ENCODE measurements around the gene PTPRN2. TPM values are rescaled to one million over a fixed set of nuclear protein-coding genes. Genes with fewer than 3 reads are reported as not detected.

Gene PTPRN2
- total and polyA plus RNA-seq, 2 experiments from 2014 or later = 0.28 TPM; not detected in 1

- H3K4me3 ChIP-seq = no peak overlapping the region
- H3K4me1 ChIP-seq (ENCODE audit: low read depth) = no peaks in the 10 kb centered on the region
- H3K36me3 ChIP-seq = no peaks in the 10 kb centered on the region
- H3K27ac ChIP-seq = no peak overlapping the region
- H3K9me3 ChIP-seq (ENCODE audit: low read depth) = no peaks in the 10 kb centered on the region
- H3K27me3 ChIP-seq = no peaks in the 10 kb centered on the region
- no peak for DNase-seq (ENCODE audit: low read depth in 1 of 2, low spot score in 1 of 2)
- no peak for TF ChIP-seq CTCF (IDR thresholded peaks at IDR 0.05; ENCODE audit: low read depth, low read length)
Observed at GRCh38 chr7:157839672-157840167, 747.9 kb downstream of the PTPRN2 start.

GRCh38 chr7:157839226-157839625 is 748.4 kb downstream of the PTPRN2 start:
- Histone ChIP-seq H3K4me3 (no peak overlapping the region), H3K9me3 (ENCODE audit: low read depth) (no peaks in the 10 kb centered on the region), H3K27ac (no peak overlapping the region), H3K4me1 (ENCODE audit: low read depth) (no peaks in the 10 kb centered on the region), H3K27me3 (no peaks in the 10 kb centered on the region), H3K36me3 (no peaks in the 10 kb centered on the region)
- DNase-seq (ENCODE audit: low read depth in 1 of 2, low spot score in 1 of 2) = no peak
- no peak for TF ChIP-seq CTCF (IDR thresholded peaks at IDR 0.05; ENCODE audit: low read depth, low read length)

DNA sequence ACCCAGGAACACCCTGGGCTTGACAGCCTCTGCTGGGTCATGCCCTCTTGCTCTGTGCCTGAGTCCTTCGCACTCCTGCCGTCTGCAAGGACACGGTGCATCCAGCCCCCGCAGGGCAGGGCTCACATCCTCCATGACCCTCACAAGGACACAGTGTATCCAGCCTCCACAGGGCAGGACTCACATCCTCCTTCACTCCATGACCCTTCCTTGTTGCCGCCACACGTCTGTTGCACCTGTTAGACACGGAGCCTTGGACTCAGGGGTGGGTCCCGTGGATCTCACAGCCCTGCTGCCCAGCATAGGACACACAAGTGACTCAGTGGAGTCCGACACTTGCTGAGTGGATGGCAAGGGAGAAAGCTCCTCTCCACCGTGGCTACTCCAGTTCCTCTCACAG is 750.1 kb downstream of the PTPRN2 start:
- no peak overlapping the region for H3K4me3 ChIP-seq
- no peak for DNase-seq (ENCODE audit: low read depth in 1 of 2, low spot score in 1 of 2)
- H3K27me3 ChIP-seq = no peaks in the 10 kb centered on the region
- H3K27ac ChIP-seq = no peak overlapping the region
- no peaks in the 10 kb centered on the region for H3K36me3 ChIP-seq
- no peaks in the 10 kb centered on the region for H3K9me3 ChIP-seq (ENCODE audit: low read depth)
- TF ChIP-seq CTCF (IDR thresholded peaks at IDR 0.05; ENCODE audit: low read depth, low read length) = no peak
- H3K4me1 ChIP-seq (ENCODE audit: low read depth) = no peaks in the 10 kb centered on the region

GRCh38 chr7:157837047-157837446 is 750.6 kb downstream of the PTPRN2 start:
- no peak overlapping the region for H3K4me3 ChIP-seq
- no peaks in the 10 kb centered on the region for H3K4me1 ChIP-seq (ENCODE audit: low read depth)
- H3K36me3 ChIP-seq = no peaks in the 10 kb centered on the region
- no peak for DNase-seq (ENCODE audit: low read depth in 1 of 2, low spot score in 1 of 2)
- no peak overlapping the region for H3K27ac ChIP-seq
- H3K27me3 ChIP-seq = no peaks in the 10 kb centered on the region
- no peaks in the 10 kb centered on the region for H3K9me3 ChIP-seq (ENCODE audit: low read depth)
- TF ChIP-seq CTCF (IDR thresholded peaks at IDR 0.05; ENCODE audit: low read depth, low read length) = no peak

DNA sequence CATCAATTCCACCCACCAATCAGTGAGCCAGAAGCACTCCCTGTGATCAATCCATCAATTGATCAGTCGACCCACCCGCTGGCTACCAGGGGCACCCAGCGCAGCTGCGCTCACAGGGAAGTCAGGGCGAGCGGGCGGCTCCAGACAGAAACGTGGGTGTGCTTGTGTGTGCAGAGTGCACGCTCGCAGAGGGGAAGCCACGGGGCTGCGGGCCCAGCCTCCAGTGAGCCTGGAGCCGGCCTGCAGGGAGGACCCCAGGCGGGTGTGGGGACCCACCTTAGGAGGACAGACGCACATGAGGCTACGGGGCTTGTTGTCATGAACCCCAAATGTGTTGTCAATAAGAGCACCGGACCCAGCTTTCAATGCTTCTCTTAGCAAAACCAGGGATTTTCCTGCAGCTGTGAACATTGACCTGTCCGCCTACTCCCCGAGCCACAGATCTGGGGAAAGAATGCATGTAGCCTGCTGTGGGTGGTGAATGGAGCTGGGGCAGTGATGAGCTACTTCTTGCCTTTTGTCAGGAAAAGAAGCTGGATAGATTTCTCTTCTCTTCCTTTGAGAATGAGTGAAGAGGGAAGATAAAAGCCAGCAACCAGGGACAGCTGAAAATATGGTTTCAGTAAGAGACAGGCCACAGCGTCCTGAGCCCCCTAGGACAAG is 753.0 kb downstream of the PTPRN2 start:
- no peak overlapping the region for H3K4me3 ChIP-seq
- no peak overlapping the region for H3K27ac ChIP-seq
- no peaks in the 10 kb centered on the region for H3K4me1 ChIP-seq (ENCODE audit: low read depth)
- H3K27me3 ChIP-seq = no peaks in the 10 kb centered on the region
- no peak for TF ChIP-seq CTCF (IDR thresholded peaks at IDR 0.05; ENCODE audit: low read depth, low read length)
- H3K36me3 ChIP-seq = no peaks in the 10 kb centered on the region
- DNase-seq (ENCODE audit: low read depth in 1 of 2, low spot score in 1 of 2) = no peak
- H3K9me3 ChIP-seq (ENCODE audit: low read depth) = no peaks in the 10 kb centered on the region

All from cardiac muscle cell (in vitro differentiated cells and primary cell).